Measurements from ENCODE around the gene BHLHA15. TPM values are rescaled to one million over a fixed set of nuclear protein-coding genes. Genes with fewer than 3 reads are reported as not detected.

BHLHA15 gene
- total RNA-seq, 4 donors from 2014 or later = 2.0 to 7.3 TPM; not detected in 2

DNA sequence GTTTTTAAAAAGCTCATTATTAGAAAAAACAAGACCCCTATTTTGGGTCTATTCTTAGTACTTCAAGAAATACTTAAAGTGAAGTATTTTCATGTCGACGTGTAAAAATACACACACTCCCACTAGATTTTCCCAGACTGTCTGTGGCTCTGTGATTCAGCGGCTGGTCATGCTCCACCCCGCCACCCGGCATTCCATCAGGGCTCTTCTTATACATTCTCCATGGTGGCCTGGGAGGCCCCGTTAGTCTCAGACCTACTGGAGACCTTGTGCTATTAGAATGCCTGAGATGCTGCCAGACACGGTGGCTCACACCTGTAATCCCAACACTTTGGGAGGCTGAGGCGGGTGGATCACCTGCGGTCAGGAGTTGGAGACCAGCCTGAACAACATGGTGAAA, 27.7 kb downstream of the BHLHA15 start:
- in situ Hi-C loops (cut with MboI; ENCODE audit: low pct_ligation_motif_present in 1 of 4, low pct_unique_long_range_greater_than_20kb in 1 of 4, low sequenced_read_pairs in 3 of 4) (no loop called here), intact Hi-C loops (cut with DNase I; ENCODE audit: low total_unique reads) (no loop called here)
- no peak for DNase-seq
- Histone ChIP-seq H3K4me3 (no peak overlapping the region), H3K27me3 (no peaks in the 10 kb centered on the region), H3K9me3 (no peaks in the 10 kb centered on the region), H3K4me1 (no peaks in the 10 kb centered on the region), H3K36me3 (no peaks in the 10 kb centered on the region), H3K27ac (no peak overlapping the region)
- 93 to 94% methylated on average over 4 to 9 of the region's 9 CpGs for WGBS, 2 donors (ENCODE audit: low coverage in 1 of 2)
- TF ChIP-seq, protein P1, sequence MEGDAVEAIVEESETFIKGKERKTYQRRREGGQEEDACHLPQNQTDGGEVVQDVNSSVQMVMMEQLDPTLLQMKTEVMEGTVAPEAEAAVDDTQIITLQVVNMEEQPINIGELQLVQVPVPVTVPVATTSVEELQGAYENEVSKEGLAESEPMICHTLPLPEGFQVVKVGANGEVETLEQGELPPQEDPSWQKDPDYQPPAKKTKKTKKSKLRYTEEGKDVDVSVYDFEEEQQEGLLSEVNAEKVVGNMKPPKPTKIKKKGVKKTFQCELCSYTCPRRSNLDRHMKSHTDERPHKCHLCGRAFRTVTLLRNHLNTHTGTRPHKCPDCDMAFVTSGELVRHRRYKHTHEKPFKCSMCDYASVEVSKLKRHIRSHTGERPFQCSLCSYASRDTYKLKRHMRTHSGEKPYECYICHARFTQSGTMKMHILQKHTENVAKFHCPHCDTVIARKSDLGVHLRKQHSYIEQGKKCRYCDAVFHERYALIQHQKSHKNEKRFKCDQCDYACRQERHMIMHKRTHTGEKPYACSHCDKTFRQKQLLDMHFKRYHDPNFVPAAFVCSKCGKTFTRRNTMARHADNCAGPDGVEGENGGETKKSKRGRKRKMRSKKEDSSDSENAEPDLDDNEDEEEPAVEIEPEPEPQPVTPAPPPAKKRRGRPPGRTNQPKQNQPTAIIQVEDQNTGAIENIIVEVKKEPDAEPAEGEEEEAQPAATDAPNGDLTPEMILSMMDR (IDR thresholded peaks at IDR 0.05) = no peak
- TF ChIP-seq EP300 (IDR thresholded peaks at IDR 0.05; ENCODE audit: low read depth) (no peak), POLR2AphosphoS5 (IDR thresholded peaks at IDR 0.05) (no peak), POLR2A (IDR thresholded peaks at IDR 0.05) (no peak)

DNA sequence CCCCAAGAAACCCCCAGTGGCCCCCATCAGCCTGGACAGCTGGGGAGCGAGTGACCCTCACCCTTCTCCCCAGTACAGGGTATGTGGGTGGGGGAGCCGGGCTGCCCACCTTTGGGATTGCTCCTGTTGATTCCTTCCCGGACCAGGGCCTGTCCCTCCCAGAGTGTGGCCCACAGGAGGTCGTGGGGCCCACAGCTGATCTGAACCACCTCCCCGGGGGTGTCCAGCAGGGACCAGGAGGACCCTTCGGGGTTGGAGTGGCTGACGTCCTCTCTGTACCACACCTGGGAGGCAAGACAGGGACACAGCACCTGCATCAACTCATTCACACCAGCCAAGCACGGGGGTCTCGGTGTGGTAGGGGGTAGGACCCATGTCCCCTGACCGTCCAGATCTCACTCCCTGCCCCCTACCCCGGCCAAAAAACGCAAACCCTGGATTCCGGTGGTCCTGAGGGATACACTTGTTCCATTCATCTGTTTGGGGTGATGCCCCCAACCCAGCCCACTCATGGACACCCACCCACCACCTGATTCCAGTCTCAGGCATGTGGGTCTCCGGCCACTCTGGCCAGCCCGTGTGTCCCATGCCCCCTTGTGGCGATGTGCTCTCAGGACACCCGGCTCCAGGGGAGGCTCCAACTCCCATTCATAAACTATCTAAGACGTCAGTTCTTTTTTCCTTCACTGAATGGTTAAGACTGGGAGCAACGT, 29.9 kb downstream of the BHLHA15 start:
- H3K9me3 ChIP-seq = no peaks in the 10 kb centered on the region
- in situ Hi-C loops (cut with MboI; ENCODE audit: low pct_ligation_motif_present in 1 of 4, low pct_unique_long_range_greater_than_20kb in 1 of 4, low sequenced_read_pairs in 3 of 4) = no loop called here
- no peak overlapping the region for H3K4me3 ChIP-seq
- H3K27ac ChIP-seq = no peak overlapping the region
- no peaks in the 10 kb centered on the region for H3K27me3 ChIP-seq
- peak; percentile 41 for DNase-seq
- intact Hi-C loops (cut with DNase I; ENCODE audit: low total_unique reads) = no loop called here
- H3K36me3 ChIP-seq = no peaks in the 10 kb centered on the region
- no peaks in the 10 kb centered on the region for H3K4me1 ChIP-seq
- 74% methylated on average over 18 of the region's 19 CpGs; no CpG with 5 or more reads in 1 of the 2 donors for WGBS, 2 donors (ENCODE audit: low coverage in 1 of 2)
- TF ChIP-seq POLR2AphosphoS5 (IDR thresholded peaks at IDR 0.05) = no peak
- TF ChIP-seq, protein P1 (IDR thresholded peaks at IDR 0.05) = peak; percentile 53 to 69 (median 66)

DNA sequence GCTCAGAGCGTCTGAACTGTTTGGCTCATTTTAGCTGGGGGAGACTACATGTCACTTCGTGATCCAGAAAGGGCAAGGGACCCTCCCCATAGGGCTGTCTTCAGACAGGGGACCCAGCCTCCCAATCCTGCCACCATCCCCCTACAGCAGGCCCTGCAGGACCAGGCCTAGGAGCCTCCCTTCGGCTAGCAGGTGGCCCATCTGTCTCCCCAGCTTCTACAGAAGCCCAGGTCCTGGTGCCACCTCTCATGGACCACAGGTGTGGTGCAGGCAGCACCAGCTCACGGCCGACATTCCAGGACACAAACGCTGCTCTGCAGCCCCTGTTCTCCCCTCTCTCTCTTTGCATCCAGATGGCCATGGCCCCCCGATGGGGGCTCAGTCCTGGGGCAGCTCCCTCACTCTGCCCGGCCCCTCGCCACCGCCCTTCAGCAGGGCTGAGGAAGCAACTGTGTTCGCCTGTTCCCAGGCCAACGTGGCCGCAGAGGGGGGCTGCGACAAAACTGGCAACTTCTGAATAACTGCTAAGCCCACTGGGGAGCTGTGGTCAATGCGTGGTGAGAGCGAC, 30.5 kb downstream of the BHLHA15 start:
- no peaks in the 10 kb centered on the region for H3K4me1 ChIP-seq
- no peaks in the 10 kb centered on the region for H3K9me3 ChIP-seq
- WGBS, 2 donors (ENCODE audit: low coverage in 1 of 2) = 87% methylated on average over 16 of the region's 16 CpGs; no CpG with 5 or more reads in 1 of the 2 donors
- H3K4me3 ChIP-seq = no peak overlapping the region
- DNase-seq = no peak
- H3K36me3 ChIP-seq = no peaks in the 10 kb centered on the region
- no peak overlapping the region for H3K27ac ChIP-seq
- intact Hi-C loops (cut with DNase I; ENCODE audit: low total_unique reads) = no loop called here
- in situ Hi-C loops (cut with MboI; ENCODE audit: low pct_ligation_motif_present in 1 of 4, low pct_unique_long_range_greater_than_20kb in 1 of 4, low sequenced_read_pairs in 3 of 4) = no loop called here
- TF ChIP-seq, protein P1 (IDR thresholded peaks at IDR 0.05) = no peak
- TF ChIP-seq POLR2AphosphoS5 (IDR thresholded peaks at IDR 0.05) (no peak), EP300 (IDR thresholded peaks at IDR 0.05; ENCODE audit: low read depth) (no peak), POLR2A (IDR thresholded peaks at IDR 0.05) (no peak)
- H3K27me3 ChIP-seq = no peaks in the 10 kb centered on the region

DNA sequence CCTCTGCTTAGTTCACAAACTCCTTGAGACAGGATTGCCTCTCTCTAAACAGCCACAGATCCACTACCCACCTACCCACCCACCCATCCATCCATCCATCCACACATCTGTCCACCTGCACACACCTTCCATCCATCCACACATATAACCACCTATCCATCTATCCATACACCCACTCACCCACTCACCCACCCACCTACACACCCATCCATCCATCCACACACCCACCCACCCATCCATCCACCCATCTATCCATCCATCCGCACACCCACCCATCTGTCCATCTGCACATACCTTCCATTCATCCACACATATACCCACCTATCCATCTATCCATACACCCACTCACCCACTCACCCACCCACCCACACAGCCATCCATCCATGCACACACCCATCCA, 31.1 kb downstream of the BHLHA15 start:
- DNase-seq = no peak
- 71 to 91% methylated on average over 1 of the region's 1 CpG for WGBS, 2 donors (ENCODE audit: low coverage in 1 of 2)
- in situ Hi-C loops (cut with MboI; ENCODE audit: low pct_ligation_motif_present in 1 of 4, low pct_unique_long_range_greater_than_20kb in 1 of 4, low sequenced_read_pairs in 3 of 4) (no loop called here), intact Hi-C loops (cut with DNase I; ENCODE audit: low total_unique reads) (no loop called here)
- no peak overlapping the region for H3K4me3 ChIP-seq
- no peaks in the 10 kb centered on the region for H3K4me1 ChIP-seq
- TF ChIP-seq, protein P1 (IDR thresholded peaks at IDR 0.05) = no peak
- TF ChIP-seq POLR2A (IDR thresholded peaks at IDR 0.05) (no peak), EP300 (IDR thresholded peaks at IDR 0.05; ENCODE audit: low read depth) (no peak), POLR2AphosphoS5 (IDR thresholded peaks at IDR 0.05) (no peak)
- no peaks in the 10 kb centered on the region for H3K9me3 ChIP-seq
- H3K27me3 ChIP-seq = no peaks in the 10 kb centered on the region
- H3K36me3 ChIP-seq = no peaks in the 10 kb centered on the region
- H3K27ac ChIP-seq = no peak overlapping the region

Data from transverse colon (tissue), 4 donors.